K562 (cell line): ENCODE results near the gene TMEM14C. TPM values are rescaled to one million over a fixed set of nuclear protein-coding genes. Genes with fewer than 3 reads are reported as not detected.

Experiments used
- ATAC-seq: fragments of 200-7000 bp; cut with Tn5 transposase; 3 replicates; pipeline ENCODE4 v1.9.1; 2020; ENCODE audit warnings: moderate library complexity
- BruUV-seq: library from RNA; stranded (reverse); fragments of 400-500 nt; replicated peaks from 2 replicates; lab custom pipeline; 2021; lab: Mats Ljungman, UMichigan
- CTCF ChIA-PET: fragments of 300-600 bp; formaldehyde crosslinking; extraction: SDS; loops from one replicate; lab custom pipeline; 2021; ENCODE audit warnings: low intra/inter-chr PET ratio; lab: Yijun Ruan, JAX
- POLR2A ChIA-PET: fragments of 300-600, 350-650 bp; sonication (Branson Sonifier 250); formaldehyde crosslinking; extraction: SDS; loops from one replicate; lab custom pipeline; 2021; ENCODE audit warnings: antibody characterized with exemption, inconsistent platforms; lab: Yijun Ruan, JAX
- DNase-seq, 4 experiments: peaks; one replicate each; pipeline versions ENCODE4 v3.0.0 to v3.0.0-alpha.2; 2011 to 2018; ENCODE audit warnings: low spot score in 3 of 4, mixed read lengths in 3 of 4; ENCODE audit errors: extremely low read depth in 1 of 4
- FAIRE-seq: peaks from 2 replicates; lab custom pipeline; 2011; peaks lifted over from hg19 to GRCh38; lab: Jason Lieb, UNC
- H2AFZ ChIP-seq: 2 replicates; pipeline ENCODE4 v1.6.0; 2011; ENCODE audit warnings: low read depth, low read length, control low read depth, inconsistent platforms
- H3K27ac ChIP-seq: fragments of 200-600 bp; 3 replicates; pipeline ENCODE4 v1.8.0; 2011; ENCODE audit warnings: low read depth, mild to moderate bottlenecking, control low read depth, inconsistent platforms, low read length, moderate library complexity, mixed read lengths; ENCODE audit errors: extremely low read depth
- H3K27me3 ChIP-seq, 2 experiments: fragments of 300-600 bp in 1 of 2; 2 replicates in 1 of 2; 3 replicates in 1 of 2; pipeline versions ENCODE4 v1.6.0 to v1.8.0; 2011; ENCODE audit warnings: inconsistent platforms in 2 of 2, low read length in 2 of 2, mild to moderate bottlenecking in 1 of 2, mixed read lengths in 1 of 2, moderate library complexity in 1 of 2; ENCODE audit not compliant: control insufficient read depth in 2 of 2, insufficient read depth in 2 of 2
- H3K36me3 ChIP-seq: fragments of 300-600 bp; 3 replicates; pipeline ENCODE4 v1.8.0; 2011; ENCODE audit warnings: mild to moderate bottlenecking, low read length, inconsistent platforms; ENCODE audit not compliant: control insufficient read depth, insufficient read depth
- H3K4me1 ChIP-seq, 2 experiments: fragments of 200-600 bp in 1 of 2; replicated peaks in 1 of 2; 2 replicates in 1 of 2; 3 replicates in 1 of 2; pipeline versions ENCODE4 v1.5.1 to v1.8.0; 2011; ENCODE audit warnings: inconsistent platforms in 2 of 2, low read length in 2 of 2, mild to moderate bottlenecking in 1 of 2, mixed read lengths in 1 of 2, moderate library complexity in 1 of 2; ENCODE audit not compliant: control insufficient read depth in 2 of 2, insufficient read depth in 2 of 2
- H3K4me2 ChIP-seq: 2 replicates; pipeline ENCODE4 v1.6.1; 2011; ENCODE audit warnings: low read length, control low read depth, inconsistent platforms, mixed read lengths; ENCODE audit not compliant: insufficient read depth
- H3K4me3 ChIP-seq: fragments of 200-600 bp; sonication (generic), shearing (Covaris generic); 2 replicates; pipeline ENCODE4 v1.5.1; 2016; ENCODE audit warnings: control low read depth, inconsistent platforms
- H3K79me2 ChIP-seq: fragments of 200-600 bp; 3 replicates; pipeline ENCODE4 v1.8.0; 2011; ENCODE audit warnings: low read length, inconsistent platforms; ENCODE audit not compliant: control insufficient read depth, insufficient read depth
- H3K9ac ChIP-seq, 2 experiments: 2 replicates each; pipeline versions ENCODE4 v1.6.0 to v1.6.1; 2011; ENCODE audit warnings: low read depth in 2 of 2, low read length in 2 of 2, control low read depth in 1 of 2, inconsistent platforms in 1 of 2, mild to moderate bottlenecking in 1 of 2, mixed read lengths in 1 of 2; ENCODE audit not compliant: insufficient read depth in 1 of 2
- H3K9me1 ChIP-seq: one replicate; pipeline ENCODE4 v1.6.0; 2011; ENCODE audit warnings: inconsistent platforms, mild to moderate bottlenecking, low read length, moderate library complexity; ENCODE audit not compliant: control insufficient read depth, insufficient read depth
- H3K9me3 ChIP-seq: replicated peaks from 2 replicates; pipeline ENCODE4 v1.5.1; 2011; ENCODE audit warnings: low read depth, low read length, inconsistent platforms; ENCODE audit not compliant: control insufficient read depth, insufficient read depth
- H4K20me1 ChIP-seq: replicated peaks from 2 replicates; pipeline ENCODE4 v1.6.1; 2011; ENCODE audit warnings: low read length, inconsistent platforms, mixed read lengths; ENCODE audit not compliant: control insufficient read depth, insufficient read depth
- PRMT5 ChIP-seq: sonication (generic); formaldehyde crosslinking; IDR thresholded peaks from 2 replicates; pipeline ENCODE4 v1.5.0; 2020; ENCODE audit warnings: missing genetic modification reagents
- WGBS: fragments of 100-300 bp; shearing (Covaris generic); methylation state at CpG from one replicate; pipeline ENCODE4 v1.1.6; 2016; ENCODE audit warnings: low coverage, mixed read lengths; ENCODE audit not compliant: insufficient coverage; ENCODE audit errors: missing lambda C conversion rate; 5-methylcytosine and 5-hydroxymethylcytosine counted together
- in situ Hi-C: fragments of 300-500 bp; cut with MboI; formaldehyde crosslinking; loops from 4 replicates; pipeline ENCODE4 v1.15.0; 2018; ENCODE audit warnings: inconsistent platforms, mixed read lengths
- intact Hi-C: fragments of 100-400 bp; cut with micrococcal nuclease; formaldehyde crosslinking; loops from 2 replicates; pipeline ENCODE4 v1.14.2; 2022
- polyA plus RNA-seq, 8 experiments: library from polyadenylated mRNA; depleted of rRNA in 4 of 8; stranded (reverse) in 5 of 8; unstranded in 3 of 8; fragments of >200 nt; fragmentation: Nextera tagmentation in 2 of 8; fragmentation: Illumina TruSeq in 1 of 8; extraction: Ambion mirVana in 2 of 8; extraction: Trizol in 1 of 8; gene quantifications; 2 replicates each; pipeline versions ENCODE4 v1.2.1 to v1.2.3, GENCODE V29; 2011 to 2014; ENCODE audit warnings: inconsistent platforms in 1 of 8, missing spikeins in 1 of 8
- total RNA-seq, 7 experiments: library from RNA; depleted of rRNA in 6 of 7; stranded (reverse); fragments of >200 nt in 6 of 7; fragmentation: Illumina TruSeq in 2 of 7; extraction: Trizol in 2 of 7; gene quantifications; 2 replicates each; pipeline versions ENCODE4 v1.2.1 to v1.2.3, GENCODE V29; 2011 to 2021; ENCODE audit warnings: low replicate concordance in 1 of 7
- TF ChIP-seq, protein P1 (sequence below): sonication (generic); formaldehyde crosslinking; IDR thresholded peaks from 2 replicates; pipeline ENCODE4 v1.8.1; 2023; ENCODE audit warnings: mild to moderate bottlenecking, missing genetic modification reagents

TMEM14C gene
- total and polyA plus RNA-seq, 9 of the 15 experiments (the other 6 are each of a cell fraction or from before 2014, with no cell fraction given), result 151 to 496 (median 263) TPM

DNA sequence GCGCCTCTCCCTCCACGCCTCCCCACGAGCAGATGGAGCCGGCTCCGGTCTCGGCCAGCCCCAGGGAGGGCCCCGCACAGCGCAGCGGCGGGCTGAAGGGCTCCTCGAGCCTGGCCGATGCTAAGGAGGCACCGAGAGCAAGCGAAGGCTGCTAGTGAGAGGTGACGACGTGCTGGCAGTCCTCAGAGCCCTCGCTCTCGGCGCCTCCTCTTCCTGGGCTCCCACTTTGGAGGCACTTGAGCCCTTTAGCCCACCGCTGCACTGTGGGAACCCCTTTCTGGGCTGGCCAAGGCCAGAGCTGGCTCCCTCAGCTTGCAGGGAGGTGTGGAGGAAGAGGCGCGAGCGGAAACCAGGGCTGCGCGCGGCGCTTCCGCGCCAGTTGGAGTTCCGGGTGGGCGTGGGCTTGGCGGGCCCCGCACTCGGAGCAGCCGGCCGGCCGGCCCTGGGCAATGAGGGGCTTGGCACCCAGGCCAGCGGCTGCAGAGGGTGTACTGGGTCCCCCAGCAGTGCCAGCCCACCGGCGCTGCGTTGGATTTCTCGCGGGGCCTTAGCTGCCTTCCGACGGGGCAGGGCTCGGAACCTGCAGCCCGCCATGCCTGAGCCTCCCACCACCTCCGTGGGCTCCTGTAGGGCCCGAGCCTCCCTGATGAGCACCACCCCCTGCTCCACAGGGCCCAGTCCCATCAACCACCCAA, 2.5 kb upstream of the TMEM14C start:
- DNase-seq (no peak), FAIRE-seq (no peak), ATAC-seq (no peak)
- Histone ChIP-seq H3K9me3 (peaks cover 13% of the 10 kb centered on the region), H3K27ac (no peak overlapping the region), H3K9me1 (no peaks in the 10 kb centered on the region), H3K9ac (no peak overlapping the region), H3K27me3 (no peaks in the 10 kb centered on the region), H3K4me1 (peaks cover 26 to 29% of the 10 kb centered on the region in 2 experiments), H3K79me2 (peaks cover 27% of the 10 kb centered on the region), H2AFZ (no peak overlapping the region), H3K4me3 (no peak overlapping the region), H4K20me1 (no peaks in the 10 kb centered on the region), H3K36me3 (peaks cover 8% of the 10 kb centered on the region; the same call in 2 of the 3 replicates), H3K4me2 (no peak overlapping the region)
- no TSS peak for BruUV-seq
- 95% methylated on average over 31 of the region's 49 CpGs for WGBS
- in situ Hi-C loops (no loop called here), intact Hi-C loops (no loop called here)
- TF ChIP-seq, protein P1, sequence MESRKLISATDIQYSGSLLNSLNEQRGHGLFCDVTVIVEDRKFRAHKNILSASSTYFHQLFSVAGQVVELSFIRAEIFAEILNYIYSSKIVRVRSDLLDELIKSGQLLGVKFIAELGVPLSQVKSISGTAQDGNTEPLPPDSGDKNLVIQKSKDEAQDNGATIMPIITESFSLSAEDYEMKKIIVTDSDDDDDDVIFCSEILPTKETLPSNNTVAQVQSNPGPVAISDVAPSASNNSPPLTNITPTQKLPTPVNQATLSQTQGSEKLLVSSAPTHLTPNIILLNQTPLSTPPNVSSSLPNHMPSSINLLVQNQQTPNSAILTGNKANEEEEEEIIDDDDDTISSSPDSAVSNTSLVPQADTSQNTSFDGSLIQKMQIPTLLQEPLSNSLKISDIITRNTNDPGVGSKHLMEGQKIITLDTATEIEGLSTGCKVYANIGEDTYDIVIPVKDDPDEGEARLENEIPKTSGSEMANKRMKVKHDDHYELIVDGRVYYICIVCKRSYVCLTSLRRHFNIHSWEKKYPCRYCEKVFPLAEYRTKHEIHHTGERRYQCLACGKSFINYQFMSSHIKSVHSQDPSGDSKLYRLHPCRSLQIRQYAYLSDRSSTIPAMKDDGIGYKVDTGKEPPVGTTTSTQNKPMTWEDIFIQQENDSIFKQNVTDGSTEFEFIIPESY (CRISPR knock-in tag), result peak; percentile 56; the same call in 1 of the 2 replicates
- no peak for TF ChIP-seq PRMT5
- ChIA-PET CTCF (no interaction called here), POLR2A (interaction anchor here (1.0 to 1.4 kb wide), 4 partner anchors 10 to 25 kb away, joined by 3 to 6 read pairs (median 4); partner anchors contain the start of genes C6orf52 and PAK1IP1)
